ENCODE results near the gene TAF1C.

TAF1C gene

DNA sequence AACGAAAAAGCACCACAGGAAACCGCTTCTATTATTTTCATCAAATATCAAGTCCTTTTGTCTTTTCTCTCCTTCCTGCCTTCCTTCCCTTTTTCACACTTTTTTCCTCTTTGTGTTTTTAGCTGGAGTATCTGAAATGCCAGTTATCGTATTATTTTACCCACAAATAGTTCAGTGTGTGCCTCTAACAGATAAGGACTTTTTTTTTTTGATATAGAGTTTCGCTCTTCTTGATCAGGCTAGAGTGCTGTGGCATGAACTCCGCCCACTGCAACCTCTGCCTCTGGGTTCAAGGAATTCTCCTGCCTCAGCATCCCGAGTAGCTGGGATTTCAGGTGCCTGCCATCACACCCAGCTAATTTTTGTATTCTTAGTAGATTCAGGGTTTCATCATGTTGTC is 31.1 kb downstream of the TAF1C start:
- DNase-seq = no peak

DNA sequence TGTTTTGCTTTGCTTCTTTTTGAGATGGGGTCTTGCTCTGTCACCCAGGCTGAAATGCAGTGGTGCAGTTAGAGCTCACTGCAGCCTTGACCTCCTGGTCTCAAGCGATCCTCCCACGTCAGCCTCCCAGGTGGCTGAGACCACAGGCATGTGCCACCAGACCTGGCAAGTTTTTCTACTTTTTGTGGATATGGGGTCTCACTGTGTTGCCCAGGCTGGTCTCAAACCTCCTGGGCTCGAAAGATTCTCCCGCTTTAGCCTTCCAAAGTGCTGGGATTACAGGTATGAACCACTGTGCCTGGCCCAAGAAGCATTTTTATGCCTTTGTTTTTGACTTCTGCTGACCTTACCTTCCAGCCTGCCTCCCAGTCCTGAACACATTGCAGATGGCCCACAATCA is 31.6 kb downstream of the TAF1C start:
- DNase-seq = no peak

DNA sequence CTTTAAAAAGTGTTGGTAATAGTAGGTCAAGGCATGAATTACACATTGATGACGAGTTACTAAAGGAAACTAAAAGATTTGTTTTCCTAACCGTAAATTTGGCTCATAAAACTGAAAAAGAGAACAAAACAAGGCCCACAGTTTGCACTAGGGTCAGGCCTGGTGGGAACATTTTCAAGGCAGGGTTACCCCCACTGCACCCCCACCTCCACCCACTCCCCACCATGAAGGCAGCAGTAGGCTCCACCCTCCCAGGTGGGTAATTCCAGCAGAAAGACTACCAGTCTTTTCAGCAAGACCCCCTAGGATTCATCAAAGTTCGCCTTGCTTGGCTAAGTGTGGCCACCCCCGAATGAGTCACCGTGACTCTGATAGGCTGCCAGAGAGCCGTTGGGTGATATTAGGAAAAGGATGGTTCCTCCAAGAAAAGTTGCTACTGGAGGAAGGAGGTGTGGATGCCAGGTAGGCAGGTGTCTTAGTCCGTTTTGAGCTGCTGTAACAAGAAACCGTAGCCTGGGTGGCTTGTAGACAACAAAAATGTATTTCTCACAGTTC is 33.1 kb downstream of the TAF1C start:
- DNase-seq = no peak

DNA sequence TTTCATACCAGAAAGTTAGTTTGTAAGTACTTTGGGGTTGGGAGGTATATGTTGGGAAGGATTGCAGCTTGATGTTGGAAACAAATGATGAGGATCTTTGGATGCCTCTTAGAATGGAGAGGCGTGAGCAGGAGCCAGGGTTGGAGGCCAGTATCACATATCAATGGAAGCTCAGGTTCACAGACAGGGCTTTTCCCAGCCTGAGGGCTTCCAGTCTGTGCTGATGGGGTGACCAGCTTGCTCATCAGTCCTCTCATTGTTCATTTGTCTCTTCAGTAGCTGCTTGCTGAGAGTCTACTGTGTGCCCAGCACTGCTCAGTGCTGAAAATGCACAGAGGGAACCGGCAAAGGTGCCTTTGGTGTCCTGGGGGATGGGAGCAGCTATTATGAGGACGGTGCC is 35.9 kb downstream of the TAF1C start:
- no peak for DNase-seq

DNA sequence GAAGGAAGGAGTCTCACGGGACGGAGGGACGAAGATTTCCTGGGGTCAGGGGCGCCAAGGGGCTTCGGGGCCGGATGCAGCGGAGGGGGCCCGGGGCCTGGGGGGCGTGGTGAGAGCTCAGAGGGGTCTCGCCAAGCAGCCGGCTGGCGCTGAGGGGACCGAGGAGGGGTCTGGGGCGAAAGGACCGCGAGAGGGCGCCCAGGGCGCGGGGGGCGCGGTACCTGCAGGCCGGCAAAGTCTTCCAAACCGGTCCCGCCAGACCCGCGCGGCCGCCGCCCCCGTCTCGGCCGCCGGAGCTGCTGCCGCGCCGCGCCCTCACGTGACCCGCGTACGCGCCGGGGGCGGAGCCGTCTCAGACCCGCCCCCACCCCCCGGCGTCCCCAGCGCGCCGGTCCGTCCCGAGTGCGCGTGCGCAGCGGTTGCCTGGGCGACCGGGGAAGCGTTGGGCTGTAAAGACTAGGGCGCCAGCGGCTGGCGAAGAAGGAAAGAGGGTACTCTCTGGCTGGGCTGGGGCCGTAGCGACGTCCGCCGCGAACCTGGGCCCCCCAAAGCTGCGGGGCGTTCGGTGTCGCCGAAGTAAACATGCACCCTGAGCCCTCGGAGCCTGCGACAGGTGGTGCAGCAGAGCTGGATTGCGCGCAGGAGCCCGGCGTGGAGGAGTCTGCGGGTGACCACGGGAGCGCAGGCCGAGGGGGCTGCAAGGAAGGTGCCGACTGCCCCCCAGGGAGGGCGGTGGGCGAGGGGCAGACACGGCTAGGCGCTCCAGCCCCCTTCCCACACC is 41.8 kb downstream of the TAF1C start, which contains the start of the genes DNAAF1 and HSDL1:
Gene DNAAF1 (plus strand): TSS at position 450 of the 781 bp plus-strand sequence. CDS start 133 bp downstream, at position 583.
Gene HSDL1 (minus strand): TSS at position 319 of the 781 bp plus-strand sequence. CDS start 13,856 bp downstream, outside the sequence.
- DNase-seq = peak; percentile 97

DNA sequence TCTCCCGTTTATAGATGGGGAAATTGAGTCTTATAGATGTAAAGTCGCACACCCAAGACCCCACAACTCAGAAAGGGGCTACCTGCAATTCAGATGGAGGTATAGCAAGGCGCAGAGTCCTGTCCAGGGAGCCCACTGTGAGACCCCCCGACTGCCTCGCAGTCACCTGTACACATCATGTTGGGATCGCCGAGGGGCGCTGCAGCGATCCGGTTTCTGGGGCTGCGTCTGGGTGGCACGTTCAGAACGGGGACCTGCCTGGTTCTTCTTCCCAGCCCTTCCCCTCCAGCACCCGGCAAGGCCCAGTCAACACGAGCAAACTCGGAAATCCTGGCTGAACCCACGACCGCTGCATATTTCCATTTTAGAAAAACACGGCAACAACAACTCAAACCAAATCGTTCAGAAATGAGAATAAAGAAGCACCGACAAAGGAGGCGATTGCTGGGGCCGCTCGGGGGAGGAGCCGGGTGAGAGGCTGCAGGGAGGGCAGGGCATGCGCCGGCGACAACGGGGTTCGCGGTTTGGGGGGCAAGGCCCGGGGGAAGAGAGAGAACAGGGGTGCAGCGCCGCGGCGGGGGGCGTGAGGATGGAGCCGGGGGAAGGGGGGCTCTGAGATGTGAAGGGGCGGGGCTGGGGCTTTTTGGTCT is 42.5 kb downstream of the TAF1C start:
- DNase-seq = peak; percentile 67

DNA sequence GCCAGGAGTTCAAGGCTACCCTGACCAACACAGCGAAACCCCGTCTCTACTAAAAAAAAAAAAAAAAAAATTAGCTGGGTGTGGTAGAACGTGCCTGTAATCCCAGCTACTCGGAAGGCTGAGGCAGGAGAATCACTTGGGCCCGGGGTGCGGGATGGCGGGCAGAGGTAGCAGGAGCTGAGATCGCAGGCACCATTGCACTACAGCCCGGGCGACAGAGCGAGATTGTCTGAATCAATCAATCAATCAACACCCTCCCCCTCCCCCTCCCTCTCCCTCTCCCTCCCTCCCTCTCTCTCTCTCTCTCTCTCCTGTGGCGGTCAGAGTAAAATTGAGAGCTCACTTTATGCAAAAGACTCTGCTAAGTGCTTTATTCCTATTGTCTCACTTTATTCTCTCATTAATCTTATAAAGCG is 43.1 kb downstream of the TAF1C start:
- DNase-seq = no peak

DNA sequence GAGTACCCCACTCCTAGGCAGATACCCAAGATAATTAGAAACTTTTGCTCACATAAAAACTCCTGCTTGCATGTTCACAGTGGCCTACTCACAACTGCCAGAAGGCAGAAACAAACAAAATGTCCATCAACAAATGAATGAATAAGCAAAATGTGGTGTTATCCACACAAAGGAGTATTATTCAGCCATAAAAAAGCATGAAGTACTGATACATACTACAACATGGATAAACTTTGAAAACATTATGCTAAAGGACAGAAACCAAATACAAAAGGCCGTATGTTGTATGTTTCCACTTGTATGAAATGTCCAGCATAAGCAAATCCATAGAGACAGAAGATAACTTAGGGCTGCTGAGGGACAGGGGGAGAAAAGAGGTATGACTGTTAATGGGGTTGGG is 43.8 kb downstream of the TAF1C start:
- DNase-seq = no peak

DNA sequence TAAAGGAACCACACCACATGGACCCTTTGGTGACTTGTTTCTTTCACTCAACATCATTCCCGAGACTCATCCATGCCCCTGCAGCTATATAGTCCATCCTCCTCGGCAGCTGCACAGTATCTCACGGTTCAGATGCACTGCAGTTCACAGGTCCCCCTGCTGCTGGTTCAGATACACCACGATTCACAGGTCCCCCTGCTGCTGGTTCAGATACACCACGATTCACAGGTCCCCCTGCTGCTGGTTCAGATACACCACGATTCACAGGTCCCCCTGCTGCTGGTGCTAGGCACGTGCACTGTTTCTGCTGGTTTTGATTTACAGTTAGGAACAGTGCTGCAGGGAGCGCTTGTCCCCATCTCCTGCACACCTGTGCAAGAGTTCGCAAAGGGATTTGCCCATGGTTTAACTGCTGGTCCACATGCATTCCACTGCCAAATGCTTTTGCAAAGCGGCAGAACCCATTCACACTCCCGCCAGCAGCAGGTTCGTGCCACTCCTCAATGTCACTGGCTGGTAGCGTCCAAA is 45.6 kb downstream of the TAF1C start:
- no peak for DNase-seq

DNA sequence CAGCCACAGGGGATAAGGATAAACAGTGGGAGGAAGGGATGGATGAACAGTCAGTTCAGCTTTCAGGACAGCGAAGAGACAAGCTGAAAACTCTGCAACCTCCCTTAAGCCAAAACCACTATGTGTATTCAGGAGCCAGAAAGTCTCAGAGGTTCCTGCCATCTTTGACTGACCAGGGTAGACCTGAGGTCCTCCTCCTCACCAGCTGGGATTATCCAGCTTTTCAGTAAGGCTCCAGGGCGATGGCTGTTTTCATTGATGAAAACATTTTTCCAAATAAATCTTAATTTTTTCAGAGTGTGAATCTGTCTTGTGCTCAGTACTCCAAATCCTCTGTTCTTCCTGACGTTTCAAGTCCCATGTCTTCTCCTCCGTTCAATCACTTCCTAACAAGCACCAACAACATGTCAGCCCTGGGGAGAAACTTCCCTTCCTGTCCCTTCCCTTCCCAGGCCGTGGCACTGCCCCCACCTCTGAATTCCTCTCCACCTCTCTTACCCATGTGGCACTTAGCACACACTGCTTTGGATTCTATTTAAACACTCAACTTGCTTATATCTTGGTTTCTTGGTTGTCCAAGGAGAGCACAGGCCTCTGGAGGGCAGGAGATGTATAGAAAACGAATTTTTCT is 47.1 kb downstream of the TAF1C start:
- no peak for DNase-seq

DNA sequence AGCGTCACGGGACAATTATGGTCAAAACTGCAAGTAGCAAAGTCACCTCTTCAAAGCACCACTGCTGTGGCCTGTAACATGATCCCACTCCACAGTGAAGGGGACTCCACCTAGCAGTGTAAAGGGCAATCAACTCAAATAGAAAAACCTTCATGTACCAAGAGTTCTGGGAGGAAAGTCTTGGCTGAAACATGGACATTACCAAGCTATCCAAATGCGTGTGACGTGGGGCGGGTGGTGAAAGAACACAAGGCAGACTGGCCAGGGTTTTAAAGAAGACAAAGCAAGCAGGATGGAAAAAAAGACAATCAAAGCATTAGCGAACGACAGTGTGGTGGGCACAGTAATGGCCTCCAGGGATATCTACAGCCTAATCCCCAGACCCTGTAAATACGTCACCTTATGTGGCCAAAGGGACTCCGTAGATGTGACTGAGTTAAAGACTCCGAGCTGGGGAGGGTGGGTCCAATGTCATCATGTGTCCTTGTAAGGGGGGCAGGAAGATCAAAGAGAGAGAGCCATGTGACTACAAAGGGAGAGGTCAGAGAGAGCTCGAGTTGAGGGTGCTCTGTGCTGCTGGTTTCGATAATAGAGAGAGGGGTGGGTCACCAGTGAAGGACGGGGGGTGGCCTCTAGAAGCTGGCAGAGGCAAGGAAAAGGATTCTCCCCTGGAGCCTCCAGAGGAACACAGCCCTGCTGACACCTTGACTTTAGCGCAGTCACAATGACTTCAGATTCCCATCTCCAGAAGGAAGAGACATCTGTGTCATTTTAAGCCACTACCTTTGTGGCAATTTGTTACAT is 47.8 kb downstream of the TAF1C start:
- DNase-seq = peak; percentile 52

DNA sequence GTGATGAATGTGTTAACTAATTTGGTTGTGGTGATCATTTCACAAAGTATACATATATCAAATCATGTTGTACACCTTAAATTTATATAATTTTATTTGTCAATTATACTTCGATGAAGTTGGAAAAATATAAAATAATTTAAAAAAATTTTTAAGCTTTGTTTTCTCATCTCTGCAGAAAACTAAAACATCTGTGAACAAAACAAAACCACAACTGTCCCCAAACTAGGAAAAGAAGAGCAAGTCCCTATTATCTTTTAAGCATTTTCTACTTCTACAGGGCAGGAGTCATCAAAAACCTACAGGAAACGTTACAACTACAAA is 48.4 kb downstream of the TAF1C start:
- no peak for DNase-seq

DNA sequence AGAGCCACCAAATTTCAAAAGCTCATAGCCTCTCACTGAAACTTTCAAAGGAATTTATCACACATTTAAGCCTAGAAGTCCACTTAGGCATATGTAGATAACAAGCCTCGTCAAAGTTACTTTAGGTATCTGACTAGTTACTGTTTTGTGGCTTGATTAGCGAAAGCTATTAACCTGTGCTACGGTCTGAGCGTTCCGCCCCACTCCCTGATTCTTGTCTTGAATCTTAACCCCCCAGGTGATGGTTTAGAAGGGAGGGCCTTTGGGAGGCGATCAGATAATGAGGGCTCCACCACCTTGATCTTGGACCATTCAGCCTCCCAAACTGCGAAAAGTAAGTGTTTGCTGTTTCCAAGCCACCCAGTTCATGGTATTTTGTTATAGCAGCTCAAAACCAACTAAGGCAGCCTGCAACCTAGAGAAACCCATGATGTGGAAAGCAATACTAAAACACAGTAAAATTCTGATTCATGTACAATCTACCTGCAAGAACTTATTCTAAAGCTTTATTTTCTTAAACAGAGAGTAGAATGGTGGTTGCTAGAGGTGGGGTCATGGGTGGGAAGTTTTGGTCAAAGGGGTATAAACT is 49.0 kb downstream of the TAF1C start:
- DNase-seq = no peak

DNA sequence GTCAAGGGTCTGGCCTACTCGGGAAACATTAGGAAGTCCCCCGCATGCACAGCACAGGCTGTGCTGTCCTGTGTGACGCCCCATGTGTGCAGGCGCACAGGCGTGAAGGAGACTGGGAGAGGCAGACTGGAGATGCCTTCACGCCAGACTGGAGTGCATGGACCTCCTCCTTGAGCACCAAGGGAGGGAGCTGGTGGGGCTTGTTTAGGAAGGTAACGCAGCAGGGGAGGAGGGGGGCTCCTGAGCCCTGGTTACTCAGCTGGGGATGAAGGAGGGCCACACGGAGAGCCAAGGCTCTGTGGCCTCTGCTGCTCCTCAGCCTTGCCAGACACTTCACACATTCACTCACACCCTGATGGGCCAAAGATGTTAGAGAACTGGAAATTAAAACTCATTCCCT is 49.6 kb downstream of the TAF1C start:
- DNase-seq = no peak

DNA sequence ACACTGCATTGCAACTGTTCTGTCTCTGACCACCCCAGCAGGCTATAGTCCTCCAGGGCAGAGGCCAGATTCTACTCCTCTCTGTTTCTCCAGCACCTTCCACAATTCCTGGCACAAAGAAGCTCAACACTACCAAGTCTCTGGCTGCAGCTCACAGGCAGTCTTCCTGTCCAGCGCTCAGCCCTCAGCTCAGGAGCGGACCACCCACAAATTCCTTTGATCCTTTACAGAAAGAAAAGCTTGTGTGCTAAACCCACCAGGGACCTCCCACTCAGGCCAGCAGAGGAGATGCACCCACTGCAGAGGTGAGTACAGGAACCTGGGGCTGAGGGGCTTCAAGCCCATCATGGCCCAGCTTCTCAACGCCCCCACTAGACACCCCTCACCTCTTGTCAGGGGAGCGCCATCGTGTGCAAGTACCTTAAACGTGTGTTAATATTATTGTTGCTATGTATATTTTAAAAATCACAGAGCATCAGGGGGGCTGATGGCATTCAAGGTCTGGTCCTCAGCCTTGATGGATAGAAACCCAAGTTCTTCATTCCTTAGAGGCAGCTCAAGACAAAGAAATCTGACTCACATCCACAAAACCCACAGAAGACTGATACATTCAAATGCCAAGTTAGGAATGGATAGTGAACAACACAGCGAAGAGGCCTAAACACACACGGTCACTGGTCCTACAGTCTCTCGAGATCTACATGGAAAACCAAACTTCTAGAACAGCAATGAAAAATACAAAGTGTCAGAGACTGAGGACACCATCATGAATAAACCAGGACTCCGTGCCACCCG is 50.3 kb downstream of the TAF1C start:
- DNase-seq = no peak

DNA sequence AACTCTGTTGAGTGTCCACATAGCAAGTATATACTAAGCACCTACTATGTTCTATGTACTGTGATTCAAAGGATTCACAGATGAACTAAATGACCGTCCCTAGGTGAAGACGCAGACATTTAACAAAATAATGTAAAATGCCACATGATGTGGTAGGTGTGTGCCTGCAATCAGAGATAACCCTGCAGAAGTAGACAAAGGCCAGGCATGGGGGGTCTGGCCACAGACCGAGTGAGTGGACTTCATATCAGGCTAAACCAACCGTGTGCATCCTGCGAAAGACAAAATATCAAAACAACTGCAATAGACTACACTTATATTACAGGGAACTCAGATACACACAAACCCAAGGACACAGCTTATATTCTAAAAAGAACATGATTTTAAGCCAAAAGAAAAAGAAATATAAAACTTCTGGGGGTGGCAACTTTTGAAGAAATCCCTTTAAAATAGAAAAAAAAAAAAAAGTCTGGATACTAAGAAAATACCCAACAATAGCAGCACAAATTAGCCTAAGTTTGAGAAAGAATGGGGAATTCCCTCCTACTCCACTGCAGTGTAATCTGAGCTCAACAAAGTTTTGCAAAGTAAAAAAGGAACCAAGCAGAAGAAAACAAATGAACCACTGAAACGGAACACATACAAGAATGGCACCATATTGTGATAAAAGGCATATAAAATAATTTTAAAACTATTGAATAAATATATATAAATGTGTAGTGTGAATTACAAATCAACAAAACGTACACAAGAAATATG is 54.2 kb downstream of the TAF1C start:
- no peak for DNase-seq

DNA sequence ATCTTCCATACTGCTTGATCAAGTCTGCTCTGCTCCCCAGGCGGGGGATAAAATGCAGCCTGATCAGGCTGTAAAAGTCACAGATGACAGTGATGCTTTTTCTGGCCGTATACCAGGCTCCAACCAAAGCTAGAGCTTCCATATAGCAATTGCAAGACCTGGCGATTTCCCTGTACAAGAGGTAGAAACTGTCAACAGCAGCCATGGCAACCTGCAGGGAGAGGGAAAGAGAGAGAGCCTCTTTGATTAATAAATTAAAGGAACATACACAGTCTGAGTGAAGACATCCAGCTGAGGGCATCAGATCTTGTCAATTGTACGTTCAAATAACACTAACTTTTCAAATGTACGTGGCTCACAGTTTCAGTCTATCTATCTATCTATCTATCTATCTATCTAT is 55.7 kb downstream of the TAF1C start:
- DNase-seq = no peak

Measured in stimulated activated CD8-positive, alpha-beta memory T cell treated with anti-CD3 and anti-CD28 coated beads, Interleukin-4, amount 100 ng/mL, for 48 hours (primary cell).